HG03060 (cell line): Measurements from ENCODE around the gene MGAT4A.
"Not testable (repeated sequence)": the region's sequence is repeated elsewhere in the genome, so short reads cannot be mapped to it uniquely, and the experiment has no call there.

Source experiments
- ATAC-seq: cut with Tn5 transposase; IDR thresholded peaks from one replicate; pipeline ENCODE4 v1.9.1; 2021; ENCODE audit warnings: low read depth, moderate number of reproducible peaks; ENCODE audit not compliant: unreplicated experiment

Gene MGAT4A

DNA sequence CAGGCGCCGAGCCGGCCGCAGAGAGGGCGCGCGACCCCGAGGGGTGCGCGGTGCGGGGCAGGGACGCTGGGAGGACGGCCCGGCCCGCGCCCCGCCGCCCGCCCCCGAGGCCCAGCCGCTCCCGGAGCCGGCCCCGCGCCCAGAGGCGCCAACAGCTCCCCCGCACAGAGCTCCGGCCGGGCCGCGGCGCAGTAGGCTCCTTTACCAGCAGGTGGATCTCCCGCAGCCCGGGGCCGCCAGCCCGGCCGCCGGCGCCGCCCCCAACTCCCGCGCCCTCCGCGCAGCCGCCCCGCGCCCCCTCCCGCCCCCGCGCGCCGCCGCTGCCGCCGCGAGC lies 258 bp downstream of the MGAT4A start:
- ATAC-seq = no peak

GRCh38 chr2:98730053-98730706 lies 752 bp downstream of the MGAT4A start:
- ATAC-seq = no peak

- ATAC-seq = no peak
Measured at GRCh38 chr2:98729652-98730051, 1.3 kb downstream of the MGAT4A start.

DNA sequence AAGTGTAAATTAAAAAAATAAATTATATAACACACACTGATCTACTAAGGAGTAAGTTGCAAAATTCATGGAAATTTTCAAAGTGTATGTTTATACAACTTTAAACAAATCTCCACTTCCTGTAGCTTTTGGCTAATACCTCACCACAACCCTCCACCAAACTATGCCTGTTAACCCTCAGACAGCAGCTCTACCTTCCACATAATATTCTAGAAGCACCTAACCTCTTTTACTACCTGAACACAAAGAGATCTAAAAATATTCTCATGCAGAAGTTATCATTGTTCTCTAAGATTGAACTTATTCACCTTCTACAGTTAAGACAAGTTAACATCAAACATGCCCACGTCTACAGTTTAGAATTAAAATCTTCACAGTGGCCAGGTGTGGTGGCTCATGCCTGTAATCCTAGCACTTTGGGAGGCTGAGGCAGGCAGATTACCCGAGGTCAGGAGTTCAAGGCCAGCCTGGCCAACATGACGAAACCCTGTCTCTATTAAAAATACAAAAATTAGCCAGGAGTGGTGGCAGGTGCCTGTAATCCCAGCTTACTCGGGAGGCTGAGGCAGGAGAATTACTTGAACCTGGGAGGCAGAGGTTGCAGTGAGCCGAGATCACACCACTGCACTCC lies 2.7 kb downstream of the MGAT4A start:
- not testable (repeated sequence) for ATAC-seq

DNA sequence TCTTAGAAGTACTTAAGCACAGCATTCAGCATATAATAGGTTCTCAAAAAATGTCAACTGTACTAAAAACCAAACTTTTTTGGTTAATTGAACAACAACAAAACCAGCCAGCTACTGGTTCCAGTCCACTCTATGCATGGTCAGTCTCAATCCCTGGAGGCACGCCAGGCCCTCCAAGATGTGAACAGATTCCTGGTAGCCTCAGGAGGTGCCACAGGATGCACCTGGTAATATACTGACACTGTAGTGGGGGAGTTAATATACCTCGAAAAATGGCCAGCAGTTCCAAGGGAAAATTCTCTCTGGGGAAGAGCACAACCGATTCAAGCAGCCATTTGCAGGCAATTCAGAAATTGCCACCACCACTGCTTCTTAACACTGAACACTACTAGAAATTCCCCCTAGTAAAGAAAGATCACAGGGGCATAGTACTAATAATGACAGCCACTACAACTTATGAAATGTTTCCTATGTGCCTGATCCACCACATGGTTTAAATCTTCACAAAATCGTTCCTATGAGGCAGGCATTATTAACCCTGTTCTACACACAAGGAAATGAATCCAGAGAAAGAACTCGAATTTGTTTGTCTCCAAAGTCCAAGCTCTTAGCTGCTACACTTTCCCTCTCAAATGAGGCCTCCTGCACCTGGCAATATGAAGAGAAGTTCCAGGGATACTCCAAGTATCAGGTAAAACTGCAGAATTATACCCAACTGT lies 3.4 kb downstream of the MGAT4A start:
- no peak for ATAC-seq

DNA sequence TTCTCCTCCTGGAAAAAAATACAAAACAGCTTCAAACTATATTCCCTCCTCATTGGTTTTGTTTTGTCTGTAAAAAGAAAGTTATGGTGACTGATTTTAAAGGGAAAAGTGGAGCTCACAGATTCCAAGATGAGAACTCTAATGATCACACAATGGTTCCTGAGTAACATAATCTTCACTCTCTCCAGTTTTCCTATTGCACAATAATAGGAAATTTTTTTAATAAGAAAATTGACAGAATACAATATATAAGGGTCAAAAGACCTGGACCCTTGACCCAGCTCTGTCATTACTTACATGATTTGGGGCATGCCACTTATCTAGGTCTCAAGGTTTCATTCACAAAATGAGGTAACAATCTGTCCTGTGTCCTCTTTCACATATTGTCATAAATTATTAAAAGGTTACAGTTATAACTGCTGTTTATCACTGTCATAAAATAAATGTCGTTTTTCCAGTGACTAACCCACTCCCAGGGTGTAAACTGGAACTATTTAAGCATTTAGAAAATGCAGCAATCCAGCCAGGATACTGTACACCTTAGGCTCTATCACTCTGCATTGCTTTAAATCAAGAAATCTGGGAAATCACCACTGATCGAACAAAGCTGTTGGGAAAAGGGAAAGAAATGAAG lies 4.1 kb downstream of the MGAT4A start:
- no peak for ATAC-seq

DNA sequence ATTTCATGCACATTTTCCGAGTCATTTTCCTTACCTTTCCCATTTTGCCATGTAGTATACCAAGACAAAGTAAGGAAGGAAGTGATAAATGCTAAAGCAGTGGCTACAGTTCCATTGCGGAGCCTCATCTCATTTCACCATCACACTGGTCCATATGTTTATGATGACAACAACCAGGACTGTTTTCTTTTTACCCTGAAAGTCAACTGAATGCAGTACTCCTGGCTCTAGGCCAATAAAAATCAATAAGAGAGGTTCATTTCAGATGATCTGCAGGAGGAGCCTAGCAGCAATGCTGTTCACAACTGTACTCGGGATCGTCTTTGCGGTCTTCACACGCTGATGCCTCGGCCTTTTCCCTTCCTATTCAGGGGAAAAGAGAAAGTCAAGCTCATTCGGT lies 4.7 kb downstream of the MGAT4A start:
- no peak for ATAC-seq

GRCh38 chr2:98720286-98720685 lies 10.6 kb downstream of the MGAT4A start:
- ATAC-seq = no peak

- no peak for ATAC-seq
Measured at GRCh38 chr2:98717621-98718020, 13.3 kb downstream of the MGAT4A start.

DNA sequence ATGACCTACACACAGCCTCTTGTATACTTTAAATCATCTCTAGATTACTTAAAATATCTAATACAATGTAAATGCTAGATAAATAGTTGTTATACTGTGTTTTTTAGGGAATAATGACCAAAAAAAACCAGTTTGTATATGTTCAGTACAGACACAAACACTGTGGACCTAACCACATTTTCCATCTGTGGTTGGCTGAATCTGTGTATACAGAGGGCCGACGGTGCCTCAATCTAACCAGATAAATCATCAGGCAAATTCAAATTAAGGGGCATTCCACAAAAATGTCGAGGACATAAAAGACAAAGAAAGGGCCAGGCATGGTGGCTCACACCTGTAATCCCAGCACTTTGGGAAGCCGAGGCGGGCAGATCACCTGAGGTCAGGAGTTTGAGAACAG lies 14.1 kb downstream of the MGAT4A start:
- no peak for ATAC-seq

GRCh38 chr2:98715812-98716451 lies 15.0 kb downstream of the MGAT4A start:
- ATAC-seq = no peak

- ATAC-seq = peak; percentile 74
Measured at GRCh38 chr2:98713332-98714015, 17.5 kb downstream of the MGAT4A start.

GRCh38 chr2:98712145-98712544 lies 18.8 kb downstream of the MGAT4A start:
- ATAC-seq = no peak

DNA sequence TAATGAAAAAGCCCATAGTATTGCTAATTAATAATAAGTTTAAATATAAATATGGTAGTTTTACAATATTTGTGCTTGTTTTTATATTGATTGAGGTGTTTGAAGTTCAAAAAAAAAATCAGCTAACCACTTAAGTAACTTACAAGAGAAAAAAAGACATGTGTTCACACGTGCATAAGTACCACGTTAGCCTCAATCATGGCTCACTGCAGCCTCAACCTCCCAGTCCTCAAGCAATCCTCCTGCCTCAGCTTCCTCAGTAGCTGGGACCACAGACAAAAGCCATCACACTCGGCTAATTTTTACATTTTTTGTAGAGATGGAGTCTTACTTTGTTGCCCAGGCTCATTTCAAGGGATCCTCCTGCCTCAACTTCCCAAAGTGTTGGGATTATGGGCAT lies 19.4 kb downstream of the MGAT4A start:
- ATAC-seq = no peak

- ATAC-seq = no peak
Measured at GRCh38 chr2:98710734-98711133, 20.2 kb downstream of the MGAT4A start.

DNA sequence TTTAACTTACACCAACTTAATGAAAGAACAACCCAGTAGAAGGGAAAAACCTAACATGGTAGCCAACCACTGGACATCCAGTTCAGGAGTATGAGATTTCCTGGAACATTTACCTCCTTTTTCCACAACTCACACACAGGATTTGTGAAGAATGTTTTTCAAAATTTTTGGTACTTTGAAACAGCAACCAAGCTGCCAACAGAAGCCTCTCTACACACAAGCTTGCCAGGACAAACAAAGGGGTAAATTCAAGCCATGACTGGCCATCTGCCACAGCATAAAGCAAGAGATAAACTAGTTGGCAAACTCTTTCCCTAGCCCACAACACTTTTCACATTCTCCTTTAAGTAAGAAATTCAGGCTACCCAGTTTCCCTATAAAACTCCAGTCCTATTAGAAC lies 21.4 kb downstream of the MGAT4A start:
- ATAC-seq = no peak

DNA sequence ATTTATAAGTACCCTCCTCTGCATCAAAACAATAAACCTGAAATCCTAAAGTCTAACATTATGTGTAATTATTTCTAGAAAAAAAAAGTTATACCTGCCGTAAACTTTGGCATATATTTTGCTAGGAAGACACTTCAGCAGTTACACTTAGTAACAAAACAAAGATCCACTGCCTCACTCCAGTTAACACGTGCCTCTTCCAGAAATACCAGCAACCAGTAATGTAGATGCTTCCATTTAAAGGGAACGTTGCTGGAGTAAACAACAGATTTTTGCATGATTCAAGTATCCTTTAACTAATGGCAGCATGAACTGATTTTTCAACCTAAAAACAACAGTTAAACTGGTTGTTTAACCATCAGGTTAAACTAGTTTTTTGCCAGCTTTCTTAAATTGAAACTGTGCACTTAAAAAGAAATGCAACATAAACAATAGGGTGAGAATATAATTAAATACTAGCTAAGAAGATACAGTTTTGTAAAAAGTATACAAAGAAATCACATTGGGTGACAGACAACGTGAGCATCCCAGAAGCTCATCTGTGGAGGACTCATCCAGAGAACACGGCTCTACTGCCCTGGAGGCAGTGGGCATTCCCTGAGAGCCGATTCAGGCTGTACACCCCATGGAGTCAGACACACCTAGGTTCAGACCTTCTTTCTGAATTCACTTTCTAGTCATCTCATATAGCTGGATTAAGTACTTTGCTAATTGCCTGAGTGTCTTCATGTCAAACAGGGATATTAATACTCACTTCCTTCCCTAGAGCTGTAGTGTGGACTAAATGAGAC lies 22.3 kb downstream of the MGAT4A start:
- no peak for ATAC-seq

DNA sequence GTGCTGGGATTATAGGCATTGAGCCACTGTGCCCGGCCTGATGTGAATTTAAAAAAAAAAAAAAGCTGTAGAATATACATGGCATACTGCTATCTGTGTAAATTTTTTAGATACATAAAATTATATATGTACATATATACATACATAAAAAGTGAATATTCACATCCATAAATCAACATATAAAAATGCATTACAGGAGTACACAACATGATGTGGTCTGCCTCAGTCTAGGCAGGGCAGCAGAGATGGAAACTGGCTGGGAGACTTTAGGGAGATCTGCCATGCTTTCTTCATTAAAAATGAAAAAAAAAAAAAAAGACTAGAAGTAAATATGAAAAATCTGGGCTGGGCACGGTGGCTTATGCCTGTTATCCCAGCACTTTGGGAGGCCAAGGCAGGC lies 24.3 kb downstream of the MGAT4A start:
- ATAC-seq = no peak

DNA sequence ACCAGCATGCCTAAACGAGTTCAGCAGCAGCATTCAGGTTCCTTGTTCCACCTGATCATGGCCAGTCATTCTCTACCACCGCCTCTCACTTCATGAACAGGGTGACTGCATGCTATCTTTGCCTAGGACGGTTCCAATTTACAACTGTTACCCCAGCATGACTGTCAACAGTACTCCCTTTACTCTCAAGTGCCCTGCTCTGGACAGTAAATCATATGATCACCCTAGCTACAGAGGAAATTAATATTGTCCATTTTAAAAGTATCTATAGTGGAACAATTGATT lies 25.7 kb downstream of the MGAT4A start:
- ATAC-seq = no peak
